ENCODE results near the gene SLC12A6. TPM values are rescaled to one million over a fixed set of nuclear protein-coding genes. Genes with fewer than 3 reads are reported as not detected.
"Not testable (repeated sequence)": the region's sequence is repeated elsewhere in the genome, so short reads cannot be mapped to it uniquely, and the experiment has no call there.

SLC12A6 gene
- total and polyA plus RNA-seq, 7 experiments from 2014 or later = 9.6 to 122 (median 104) TPM

GRCh38 chr15:34342737-34343575, 5.4 kb upstream of the SLC12A6 start, which contains the start of the genes NOP10 and NUTM1:
Gene NOP10 (minus strand): TSS chr15:34343136. CDS start chr15:34343073, 63 bp downstream.
Gene NUTM1 (plus strand): TSS chr15:34343315. CDS start chr15:34343697, 382 bp downstream.
- Histone ChIP-seq H3K9me3 (ENCODE audit: control insufficient read depth in 2 of 3, low read length in 3 of 3) (no peaks in the 10 kb centered on the region), H3K27me3 (ENCODE audit: control insufficient read depth in 2 of 2, insufficient read depth in 2 of 2, low read length in 2 of 2) (no peaks in the 10 kb centered on the region), H3K4me1 (ENCODE audit: control insufficient read depth in 2 of 2, insufficient read depth in 2 of 2, low read length in 2 of 2) (peaks cover 9 to 13% of the 10 kb centered on the region in 2 donors), H3K36me3 (ENCODE audit: control insufficient read depth in 2 of 3, insufficient read depth in 3 of 3, low read length in 3 of 3) (peaks cover 0 to 15% (median 0%) of the 10 kb centered on the region in 3 experiments), H3K4me3 (ENCODE audit: low read length) (peak within 1 kb of the TSS; percentile 98), H3K27ac (ENCODE audit: low read depth, low read length) (peak within 1 kb of the TSS; percentile 91)
- H3K27me3 Mint-ChIP-seq = no peaks in the 10 kb centered on the region
- peaks cover 4 to 14% (median 11%) of the 10 kb centered on the region in 5 donors for H3K36me3 Mint-ChIP-seq
- CTCF ChIA-PET = interaction anchor here (0.6 to 2.2 kb wide), 12 partner anchors 10 to 245 kb away, joined by 3 to 26 read pairs (median 5); partner anchors contain the start of gene LPCAT4
- no peaks in the 10 kb centered on the region for H3K9me3 Mint-ChIP-seq
- intact Hi-C loops (cut with micrococcal nuclease) = loop anchor here (1.0 to 10.0 kb wide), 8 partner anchors 24 to 245 kb away; partner anchors contain the start of genes LPCAT4 (in 2 of the 2), GOLGA8A (in 1 of the 2), GOLGA8B (in 1 of the 2) and KATNBL1 (in 1 of the 2)
- peak within 1 kb of the TSS in 8 of 9 donors; percentile 41 to 96 (median 82) for H3K27ac Mint-ChIP-seq
- DNase-seq (peak; percentile 86 to 96 (median 90)), ATAC-seq (peak; percentile 95)
- POLR2A ChIA-PET = interaction anchor here (0.6 to 3.2 kb wide), 14 partner anchors 9 to 245 kb away, joined by 3 to 24 read pairs (median 4); partner anchors contain the start of genes EMC4, GOLGA8B and LPCAT4
- H3K4me3 Mint-ChIP-seq = no peak within 1 kb of the TSS
- H3K4me1 Mint-ChIP-seq = peaks cover 19 to 29% (median 24%) of the 10 kb centered on the region in 7 donors

- H3K9me3 Mint-ChIP-seq; H3K27me3 Mint-ChIP-seq; H3K4me3 Mint-ChIP-seq; H3K27me3 ChIP-seq (ENCODE audit: control insufficient read depth in 2 of 2, insufficient read depth in 2 of 2, low read length in 2 of 2); ATAC-seq; DNase-seq; H3K9me3 ChIP-seq (ENCODE audit: control insufficient read depth in 2 of 3, low read length in 3 of 3): not testable (repeated sequence)
- peak overlapping the region in 8 of 9 donors; percentile 41 to 96 (median 82) for H3K27ac Mint-ChIP-seq
- H3K36me3 ChIP-seq (ENCODE audit: control insufficient read depth in 2 of 3, insufficient read depth in 3 of 3, low read length in 3 of 3) = peaks cover 0 to 19% (median 0%) of the 10 kb centered on the region in 3 experiments
- H3K4me3 ChIP-seq (ENCODE audit: low read length) = peak overlapping the region; percentile 98
- intact Hi-C loops (cut with micrococcal nuclease) = loop anchor here (2.0 to 10.0 kb wide), 2 partner anchors 93 to 131 kb away; partner anchors contain the start of genes GOLGA8A (in 1 of the 2) and KATNBL1 (in 1 of the 2)
- peak overlapping the region; percentile 91 for H3K27ac ChIP-seq (ENCODE audit: low read depth, low read length)
- ChIA-PET POLR2A (interaction anchor here (0.6 to 3.2 kb wide), 14 partner anchors 9 to 246 kb away, joined by 3 to 24 read pairs (median 4); partner anchors contain the start of genes GOLGA8B and LPCAT4), CTCF (interaction anchor here (0.6 to 2.2 kb wide), 9 partner anchors 14 to 245 kb away, joined by 3 to 26 read pairs (median 7); partner anchors contain the start of gene LPCAT4)
- H3K36me3 Mint-ChIP-seq = peaks cover 4 to 14% (median 11%) of the 10 kb centered on the region in 5 donors
- peaks cover 19 to 30% (median 24%) of the 10 kb centered on the region in 7 donors for H3K4me1 Mint-ChIP-seq
- peaks cover 9 to 13% of the 10 kb centered on the region in 2 donors for H3K4me1 ChIP-seq (ENCODE audit: control insufficient read depth in 2 of 2, insufficient read depth in 2 of 2, low read length in 2 of 2)
These were observed 4.7 kb upstream of the SLC12A6 start for GRCh38 chr15:34342213-34342736.

- Mint-ChIP-seq H3K4me1 (peaks cover 23 to 37% (median 31%) of the 10 kb centered on the region in 7 donors), H3K27ac (peak overlapping the region in 8 of 9 donors; percentile 41 to 96 (median 82)), H3K36me3 (peaks cover 4 to 14% (median 12%) of the 10 kb centered on the region in 5 donors), H3K27me3 (no peaks in the 10 kb centered on the region), H3K4me3 (peak overlapping the region in 2 of 10 donors; percentile 56 to 66), H3K9me3 (no peaks in the 10 kb centered on the region)
- peaks cover 11 to 14% of the 10 kb centered on the region in 2 donors for H3K4me1 ChIP-seq (ENCODE audit: control insufficient read depth in 2 of 2, insufficient read depth in 2 of 2, low read length in 2 of 2)
- H3K27me3 ChIP-seq (ENCODE audit: control insufficient read depth in 2 of 2, insufficient read depth in 2 of 2, low read length in 2 of 2) = no peaks in the 10 kb centered on the region
- no peaks in the 10 kb centered on the region for H3K9me3 ChIP-seq (ENCODE audit: control insufficient read depth in 2 of 3, low read length in 3 of 3)
- H3K27ac ChIP-seq (ENCODE audit: low read depth, low read length) = no peak overlapping the region
- ATAC-seq = no peak
- H3K4me3 ChIP-seq (ENCODE audit: low read length) = peak overlapping the region; percentile 98
- intact Hi-C loops (cut with micrococcal nuclease) = loop anchor here (2.0 to 10.0 kb wide), 2 partner anchors 93 to 131 kb away; partner anchors contain the start of genes GOLGA8A (in 1 of the 2) and KATNBL1 (in 1 of the 2)
- ChIA-PET POLR2A (interaction anchor here (0.6 to 1.6 kb wide), 3 partner anchors 13 to 242 kb away, joined by 3 to 12 read pairs (median 3); partner anchors contain the start of gene GOLGA8B), CTCF (interaction anchor here (0.7 to 2.0 kb wide), 3 partner anchors 26 to 100 kb away, joined by 4 to 26 read pairs (median 8); partner anchors contain the start of gene LPCAT4)
- peaks cover 0 to 21% (median 0%) of the 10 kb centered on the region in 3 experiments for H3K36me3 ChIP-seq (ENCODE audit: control insufficient read depth in 2 of 3, insufficient read depth in 3 of 3, low read length in 3 of 3)
- no peak for DNase-seq
These were observed 4.0 kb upstream of the SLC12A6 start for GRCh38 chr15:34341381-34342212.

GRCh38 chr15:34339946-34340345, 2.4 kb upstream of the SLC12A6 start:
- H3K27ac ChIP-seq (ENCODE audit: low read depth, low read length) = no peak overlapping the region
- CTCF ChIA-PET = interaction anchor here (2.3 to 5.3 kb wide), 3 partner anchors 12 to 98 kb away, joined by 6 to 30 read pairs (median 27); partner anchors contain the start of gene LPCAT4
- no peak overlapping the region for H3K4me3 ChIP-seq (ENCODE audit: low read length)
- Mint-ChIP-seq H3K27me3 (no peaks in the 10 kb centered on the region), H3K4me3 (peak overlapping the region in 9 of 10 donors; percentile 0 to 68 (median 34)), H3K36me3 (peaks cover 4 to 14% (median 12%) of the 10 kb centered on the region in 5 donors), H3K4me1 (peaks cover 34 to 52% (median 46%) of the 10 kb centered on the region in 7 donors), H3K27ac (peak overlapping the region in 7 of 9 donors; percentile 2 to 76 (median 58)), H3K9me3 (no peaks in the 10 kb centered on the region)
- peaks cover 23 to 28% of the 10 kb centered on the region in 2 donors for H3K4me1 ChIP-seq (ENCODE audit: control insufficient read depth in 2 of 2, insufficient read depth in 2 of 2, low read length in 2 of 2)
- intact Hi-C loops (cut with micrococcal nuclease) = loop anchor here (2.0 to 10.0 kb wide), 6 partner anchors 95 to 647 kb away; partner anchors contain the start of genes AVEN (in 2 of the 2), GOLGA8A (in 1 of the 2), GOLGA8B (in 1 of the 2) and ZNF770 (in 1 of the 2)
- H3K9me3 ChIP-seq (ENCODE audit: control insufficient read depth in 2 of 3, low read length in 3 of 3) = no peaks in the 10 kb centered on the region
- ATAC-seq (no peak), DNase-seq (no peak)
- H3K27me3 ChIP-seq (ENCODE audit: control insufficient read depth in 2 of 2, insufficient read depth in 2 of 2, low read length in 2 of 2) = no peaks in the 10 kb centered on the region
- POLR2A ChIA-PET = interaction anchor here (0.7 to 7.8 kb wide), 5 partner anchors 11 to 240 kb away, joined by 3 to 151 read pairs (median 49); partner anchors contain the start of gene LPCAT4
- H3K36me3 ChIP-seq (ENCODE audit: control insufficient read depth in 2 of 3, insufficient read depth in 3 of 3, low read length in 3 of 3) = peaks cover 0 to 21% (median 0%) of the 10 kb centered on the region in 3 experiments

GRCh38 chr15:34338347-34338746, 766 bp upstream of the SLC12A6 start:
- ChIA-PET CTCF (interaction anchor here (0.6 to 5.3 kb wide), 6 partner anchors 10 to 105 kb away, joined by 3 to 30 read pairs (median 6); partner anchors contain the start of gene LPCAT4), POLR2A (interaction anchor here (0.6 to 7.8 kb wide), 13 partner anchors 9 to 299 kb away, joined by 3 to 151 read pairs (median 7); partner anchors contain the start of genes AVEN, EMC4, EMC7 and GOLGA8B)
- Histone ChIP-seq H3K4me1 (ENCODE audit: control insufficient read depth in 2 of 2, insufficient read depth in 2 of 2, low read length in 2 of 2) (peaks cover 27 to 41% of the 10 kb centered on the region in 2 donors), H3K36me3 (ENCODE audit: control insufficient read depth in 2 of 3, insufficient read depth in 3 of 3, low read length in 3 of 3) (peaks cover 0 to 21% (median 0%) of the 10 kb centered on the region in 3 experiments), H3K27ac (ENCODE audit: low read depth, low read length) (peak overlapping the region; percentile 92), H3K4me3 (ENCODE audit: low read length) (peak overlapping the region; percentile 96), H3K9me3 (ENCODE audit: control insufficient read depth in 2 of 3, low read length in 3 of 3) (no peaks in the 10 kb centered on the region), H3K27me3 (ENCODE audit: control insufficient read depth in 2 of 2, insufficient read depth in 2 of 2, low read length in 2 of 2) (no peaks in the 10 kb centered on the region)
- Mint-ChIP-seq H3K4me3 (peak overlapping the region; percentile 17 to 100 (median 98)), H3K36me3 (peaks cover 4 to 14% (median 12%) of the 10 kb centered on the region in 5 donors), H3K27ac (peak overlapping the region in 5 of 9 donors; percentile 82 to 98 (median 93)), H3K9me3 (no peaks in the 10 kb centered on the region), H3K27me3 (no peaks in the 10 kb centered on the region), H3K4me1 (peaks cover 34 to 67% (median 57%) of the 10 kb centered on the region in 7 donors)
- DNase-seq (no peak), ATAC-seq (no peak)
- intact Hi-C loops (cut with micrococcal nuclease) = loop anchor here (1.0 to 10.0 kb wide), 8 partner anchors 29 to 649 kb away; partner anchors contain the start of genes AVEN (in 2 of the 2), GOLGA8B (in 2 of the 2), EMC7 (in 1 of the 2) and LPCAT4 (in 1 of the 2)

All from naive thymus-derived CD4-positive, alpha-beta T cell (primary cell).